HEK293 (cell line): ENCODE results near the gene PAPOLB.

Source experiments
- CTCF ChIA-PET: fragments of 350-600 bp; formaldehyde crosslinking; extraction: SDS; loops from one replicate; lab custom pipeline; 2021; ENCODE audit warnings: antibody characterized with exemption; lab: Yijun Ruan, JAX
- POLR2A ChIA-PET: fragments of 300-600 bp; formaldehyde crosslinking; extraction: SDS; loops from one replicate; lab custom pipeline; 2020; ENCODE audit warnings: antibody characterized with exemption, inconsistent platforms; lab: Yijun Ruan, JAX
- H3K27ac ChIP-seq: fragments of 200-500 bp; sonication (Bioruptor generic); 2 replicates; pipeline ENCODE4 v1.5.1; 2014; ENCODE audit warnings: low read depth, low read length, control low read depth, inconsistent platforms; ENCODE audit errors: extremely low read depth
- H3K36me3 ChIP-seq, 2 experiments: fragments of 200-500 bp in 1 of 2; sonication (Bioruptor generic) in 1 of 2; 1 replicate in 1 of 2; 2 replicates in 1 of 2; pipeline ENCODE4 v1.5.1; 2014 to 2017; ENCODE audit warnings: inconsistent platforms in 2 of 2, low read length in 2 of 2; ENCODE audit not compliant: control insufficient read depth in 2 of 2, insufficient read depth in 1 of 2
- H3K4me1 ChIP-seq: fragments of 200-500 bp; sonication (Bioruptor generic); 2 replicates; pipeline ENCODE4 v1.5.1; 2014; ENCODE audit warnings: mild to moderate bottlenecking, low read length, inconsistent platforms; ENCODE audit not compliant: control insufficient read depth, insufficient read depth
- H3K4me3 ChIP-seq: 2 replicates; pipeline ENCODE4 v1.5.1; 2011; ENCODE audit warnings: low read depth, mild to moderate bottlenecking, control low read depth, low read length, moderate library complexity
- H3K9me3 ChIP-seq: fragments of 200-500 bp; sonication (Bioruptor generic); 2 replicates; pipeline ENCODE4 v1.5.1; 2014; ENCODE audit warnings: low read depth, low read length, inconsistent platforms; ENCODE audit not compliant: control insufficient read depth, insufficient read depth
- SP7 ChIP-seq: fragments of 450-650 bp; formaldehyde crosslinking; IDR thresholded peaks from 2 replicates; pipeline ENCODE4 v1.5.1; 2016; ENCODE audit warnings: missing biosample characterization, missing genetic modification characterization
- TRIM28 ChIP-seq: IDR thresholded peaks from 2 replicates; pipeline ENCODE4 v1.6.1; 2011; ENCODE audit warnings: low read length, control low read depth, borderline replicate concordance
- WT1 ChIP-seq: fragments of 450-650 bp; formaldehyde crosslinking; IDR thresholded peaks from 2 replicates; pipeline ENCODE4 v1.5.1; 2016; ENCODE audit warnings: missing biosample characterization, missing genetic modification characterization
- ZBTB48 ChIP-seq: fragments of 450-650 bp; formaldehyde crosslinking; IDR thresholded peaks from 2 replicates; pipeline ENCODE4 v1.5.1; 2016; ENCODE audit warnings: missing biosample characterization, missing genetic modification characterization
- ZNF174 ChIP-seq: fragments of 450-650 bp; formaldehyde crosslinking; IDR thresholded peaks from 2 replicates; pipeline ENCODE4 v1.5.0; 2017; ENCODE audit warnings: missing biosample characterization, mild to moderate bottlenecking, missing genetic modification characterization
- ZNF184 ChIP-seq: fragments of 450-650 bp; IDR thresholded peaks from 2 replicates; pipeline ENCODE4 v1.5.1; 2018; ENCODE audit warnings: missing biosample characterization, mild to moderate bottlenecking, missing genetic modification characterization
- ZNF248 ChIP-seq: fragments of 450-650 bp; formaldehyde crosslinking; IDR thresholded peaks from 2 replicates; pipeline ENCODE4 v1.5.1; 2017; ENCODE audit warnings: missing biosample characterization, missing genetic modification characterization
- ZNF26 ChIP-seq: fragments of 450-650 bp; formaldehyde crosslinking; IDR thresholded peaks from 2 replicates; pipeline ENCODE4 v1.5.1; 2016; ENCODE audit warnings: missing biosample characterization, missing genetic modification characterization
- ZNF391 ChIP-seq: fragments of 450-650 bp; formaldehyde crosslinking; IDR thresholded peaks from 2 replicates; pipeline ENCODE4 v1.5.1; 2016; ENCODE audit warnings: low read depth, missing biosample characterization, missing genetic modification characterization, borderline replicate concordance
- ZNF433 ChIP-seq: fragments of 450-650 bp; formaldehyde crosslinking; IDR thresholded peaks from 2 replicates; pipeline ENCODE4 v1.5.1; 2016; ENCODE audit warnings: missing biosample characterization, missing genetic modification characterization, low read depth
- ZNF548 ChIP-seq: fragments of 450-650 bp; formaldehyde crosslinking; IDR thresholded peaks from 2 replicates; pipeline ENCODE4 v1.5.1; 2016; ENCODE audit warnings: missing biosample characterization, missing genetic modification characterization
- ZNF654 ChIP-seq: fragments of 450-650 bp; formaldehyde crosslinking; IDR thresholded peaks from 2 replicates; pipeline ENCODE4 v1.5.1; 2016; ENCODE audit warnings: low read depth, missing biosample characterization, missing genetic modification characterization
- ZNF658 ChIP-seq: fragments of 450-650 bp; formaldehyde crosslinking; IDR thresholded peaks from 2 replicates; pipeline ENCODE4; 2016; ENCODE audit warnings: missing biosample characterization, missing genetic modification characterization
- ZNF664 ChIP-seq: fragments of 450-650 bp; formaldehyde crosslinking; IDR thresholded peaks from 2 replicates; pipeline ENCODE4 v1.5.1; 2016; ENCODE audit warnings: missing biosample characterization, missing genetic modification characterization
- ZNF830 ChIP-seq: fragments of 450-650 bp; IDR thresholded peaks from 2 replicates; pipeline ENCODE4 v1.5.0; 2018; ENCODE audit warnings: missing biosample characterization, missing genetic modification characterization, low read depth, mild to moderate bottlenecking, moderate library complexity
- ZXDB ChIP-seq: fragments of 450-650 bp; formaldehyde crosslinking; IDR thresholded peaks from 2 replicates; pipeline ENCODE4 v1.5.1; 2016; ENCODE audit warnings: missing biosample characterization, missing genetic modification characterization
- TF ChIP-seq, protein P1 (sequence below): fragments of 450-650 bp; formaldehyde crosslinking; IDR thresholded peaks from 2 replicates; pipeline ENCODE4 v1.5.1; 2017; ENCODE audit warnings: missing biosample characterization, missing genetic modification characterization

PAPOLB gene

GRCh38 chr7:4828720-4829383, 33.0 kb downstream of the PAPOLB start:
- ChIA-PET POLR2A (no interaction called here), CTCF (interaction anchor here (0.6 to 0.9 kb wide), 3 partner anchors 12 to 1391 kb away, joined by 3 read pairs; no protein-coding TSS in a partner anchor)
- TF ChIP-seq WT1 (tag by site-specific recombination) (no peak), ZNF26 (tag by site-specific recombination) (no peak), ZNF664 (tag by site-specific recombination) (no peak), ZNF248 (tag by site-specific recombination) (no peak)
- Histone ChIP-seq H3K4me3 (no peak overlapping the region), H3K4me1 (no peaks in the 10 kb centered on the region), H3K27ac (no peak overlapping the region), H3K36me3 (no peaks in the 10 kb centered on the region), H3K9me3 (no peaks in the 10 kb centered on the region)

DNA sequence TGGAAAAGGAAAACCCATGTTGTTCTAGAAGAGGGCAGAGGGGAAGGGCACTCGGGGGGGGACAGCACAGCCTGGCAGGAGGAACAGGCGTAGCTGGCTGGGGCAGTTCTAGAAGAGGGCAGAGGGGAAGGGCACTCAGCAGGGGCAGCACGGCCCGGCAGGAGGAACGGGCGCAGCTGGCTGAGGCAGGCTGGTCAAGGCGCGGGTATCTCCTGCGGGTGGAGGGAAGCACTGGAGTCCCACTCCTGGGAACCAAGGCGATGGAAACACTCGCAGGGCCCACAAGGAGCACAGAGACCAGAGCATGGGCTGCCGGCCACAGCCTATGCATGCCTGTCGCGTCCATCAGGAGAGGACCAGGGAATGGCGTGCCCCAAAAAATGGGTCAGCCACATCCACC, 36.7 kb downstream of the PAPOLB start:
- H3K4me1 ChIP-seq = no peaks in the 10 kb centered on the region
- TF ChIP-seq ZNF548 (tag by site-specific recombination) (no peak), ZNF433 (tag by site-specific recombination) (no peak)
- no peaks in the 10 kb centered on the region for H3K9me3 ChIP-seq
- H3K36me3 ChIP-seq = no peaks in the 10 kb centered on the region
- no peak overlapping the region for H3K27ac ChIP-seq
- ChIA-PET CTCF (interaction anchor here (2.1 kb wide), 1 partner anchor 59 kb away, joined by 7 read pairs; the partner anchor contains the start of gene RADIL), POLR2A (no interaction called here)
- no peak overlapping the region for H3K4me3 ChIP-seq

DNA sequence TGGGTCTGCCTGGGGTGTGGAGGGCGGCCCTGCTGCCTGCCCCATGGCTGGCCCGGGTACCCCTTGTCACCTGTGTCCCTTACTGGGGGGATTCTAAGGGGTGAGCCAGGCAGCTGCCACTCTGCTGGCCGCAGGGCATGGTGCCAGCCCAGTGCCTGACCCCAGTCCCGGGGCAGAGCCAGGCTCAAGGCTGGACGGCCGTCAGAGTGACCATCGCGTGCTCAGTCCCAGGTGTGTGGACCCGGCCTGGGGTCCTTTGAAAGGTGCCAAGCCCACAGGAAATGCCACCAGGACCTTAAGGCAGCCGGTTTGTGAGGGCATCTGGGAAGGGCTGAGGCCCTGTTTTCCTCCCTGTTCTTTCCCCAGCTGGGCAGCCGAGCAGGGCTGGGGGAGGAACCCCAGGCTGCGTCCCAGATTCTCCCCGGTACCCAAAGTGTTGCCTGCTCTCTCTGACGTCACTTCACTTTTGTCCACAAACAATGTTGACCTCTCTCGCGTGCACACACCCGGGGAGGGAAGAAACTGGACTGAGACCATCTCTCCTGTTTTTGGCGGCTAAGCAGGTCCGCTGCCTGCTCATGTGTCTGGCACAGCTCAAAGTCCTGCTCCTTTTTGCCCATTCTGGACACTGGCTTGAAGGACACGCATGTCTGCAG, 37.6 kb downstream of the PAPOLB start:
- ChIA-PET CTCF (interaction anchor here (1.2 to 2.1 kb wide), 2 partner anchors 15 to 59 kb away, joined by 3 to 7 read pairs; partner anchors contain the start of gene RADIL), POLR2A (no interaction called here)
- Histone ChIP-seq H3K9me3 (no peaks in the 10 kb centered on the region), H3K4me1 (no peaks in the 10 kb centered on the region), H3K27ac (no peak overlapping the region), H3K4me3 (no peak overlapping the region), H3K36me3 (no peaks in the 10 kb centered on the region)
- TF ChIP-seq ZXDB (tag by site-specific recombination) (no peak), ZNF391 (no peak), ZNF830 (no peak), ZNF654 (tag by site-specific recombination) (no peak), ZNF184 (tag by site-specific recombination) (no peak), ZNF174 (tag by site-specific recombination) (no peak), TRIM28 (no peak), ZBTB48 (tag by site-specific recombination) (no peak), SP7 (tag by site-specific recombination) (no peak), ZNF658 (tag by site-specific recombination) (no peak)
- TF ChIP-seq, protein P1, sequence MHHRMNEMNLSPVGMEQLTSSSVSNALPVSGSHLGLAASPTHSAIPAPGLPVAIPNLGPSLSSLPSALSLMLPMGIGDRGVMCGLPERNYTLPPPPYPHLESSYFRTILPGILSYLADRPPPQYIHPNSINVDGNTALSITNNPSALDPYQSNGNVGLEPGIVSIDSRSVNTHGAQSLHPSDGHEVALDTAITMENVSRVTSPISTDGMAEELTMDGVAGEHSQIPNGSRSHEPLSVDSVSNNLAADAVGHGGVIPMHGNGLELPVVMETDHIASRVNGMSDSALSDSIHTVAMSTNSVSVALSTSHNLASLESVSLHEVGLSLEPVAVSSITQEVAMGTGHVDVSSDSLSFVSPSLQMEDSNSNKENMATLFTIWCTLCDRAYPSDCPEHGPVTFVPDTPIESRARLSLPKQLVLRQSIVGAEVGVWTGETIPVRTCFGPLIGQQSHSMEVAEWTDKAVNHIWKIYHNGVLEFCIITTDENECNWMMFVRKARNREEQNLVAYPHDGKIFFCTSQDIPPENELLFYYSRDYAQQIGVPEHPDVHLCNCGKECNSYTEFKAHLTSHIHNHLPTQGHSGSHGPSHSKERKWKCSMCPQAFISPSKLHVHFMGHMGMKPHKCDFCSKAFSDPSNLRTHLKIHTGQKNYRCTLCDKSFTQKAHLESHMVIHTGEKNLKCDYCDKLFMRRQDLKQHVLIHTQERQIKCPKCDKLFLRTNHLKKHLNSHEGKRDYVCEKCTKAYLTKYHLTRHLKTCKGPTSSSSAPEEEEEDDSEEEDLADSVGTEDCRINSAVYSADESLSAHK (tag by site-specific recombination) = no peak
